Mammary epithelial cell (primary cell): Measurements from ENCODE around the gene PDCD2L.

Experiments
- EZH2 ChIP-seq: IDR thresholded peaks from 2 replicates; pipeline ENCODE4 v1.6.1; 2012; ENCODE audit warnings: low read length, inconsistent platforms, borderline replicate concordance
- TF ChIP-seq, protein P1 (sequence below), 2 donors: IDR thresholded peaks in 1 of 2; conservative IDR thresholded peaks in 1 of 2; 2 replicates each; pipeline ENCODE4 v1.5.1; 2011 to 2012; ENCODE audit warnings: inconsistent platforms in 2 of 2, low read length in 2 of 2, mild to moderate bottlenecking in 2 of 2, control low read depth in 1 of 2, low read depth in 1 of 2; ENCODE audit not compliant: insufficient read depth in 1 of 2; ENCODE audit errors: extremely low read depth in 1 of 2

GRCh38 chr19:34359954-34360315 is 44.3 kb upstream of the PDCD2L start:
- TF ChIP-seq, protein P1, sequence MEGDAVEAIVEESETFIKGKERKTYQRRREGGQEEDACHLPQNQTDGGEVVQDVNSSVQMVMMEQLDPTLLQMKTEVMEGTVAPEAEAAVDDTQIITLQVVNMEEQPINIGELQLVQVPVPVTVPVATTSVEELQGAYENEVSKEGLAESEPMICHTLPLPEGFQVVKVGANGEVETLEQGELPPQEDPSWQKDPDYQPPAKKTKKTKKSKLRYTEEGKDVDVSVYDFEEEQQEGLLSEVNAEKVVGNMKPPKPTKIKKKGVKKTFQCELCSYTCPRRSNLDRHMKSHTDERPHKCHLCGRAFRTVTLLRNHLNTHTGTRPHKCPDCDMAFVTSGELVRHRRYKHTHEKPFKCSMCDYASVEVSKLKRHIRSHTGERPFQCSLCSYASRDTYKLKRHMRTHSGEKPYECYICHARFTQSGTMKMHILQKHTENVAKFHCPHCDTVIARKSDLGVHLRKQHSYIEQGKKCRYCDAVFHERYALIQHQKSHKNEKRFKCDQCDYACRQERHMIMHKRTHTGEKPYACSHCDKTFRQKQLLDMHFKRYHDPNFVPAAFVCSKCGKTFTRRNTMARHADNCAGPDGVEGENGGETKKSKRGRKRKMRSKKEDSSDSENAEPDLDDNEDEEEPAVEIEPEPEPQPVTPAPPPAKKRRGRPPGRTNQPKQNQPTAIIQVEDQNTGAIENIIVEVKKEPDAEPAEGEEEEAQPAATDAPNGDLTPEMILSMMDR (conservative IDR thresholded peaks at IDR 0.05 in 1 of 2, IDR thresholded peaks at IDR 0.05 in 1 of 2; ENCODE audit: extremely low read depth in 1 of 2, insufficient read depth in 1 of 2, low read depth in 1 of 2, low read length in 2 of 2): no peak
- no peak for TF ChIP-seq EZH2
